SIG-M5 treated with dmso at 0.1 percent for 504 hours (cell line): ENCODE measurements around the gene P3H4.

ENCODE experiments used
- DNase-seq: peaks from one replicate; lab custom pipeline; 2025; ENCODE audit not compliant: unreplicated experiment; lab: John Stamatoyannopoulos, UW

Gene P3H4

DNA sequence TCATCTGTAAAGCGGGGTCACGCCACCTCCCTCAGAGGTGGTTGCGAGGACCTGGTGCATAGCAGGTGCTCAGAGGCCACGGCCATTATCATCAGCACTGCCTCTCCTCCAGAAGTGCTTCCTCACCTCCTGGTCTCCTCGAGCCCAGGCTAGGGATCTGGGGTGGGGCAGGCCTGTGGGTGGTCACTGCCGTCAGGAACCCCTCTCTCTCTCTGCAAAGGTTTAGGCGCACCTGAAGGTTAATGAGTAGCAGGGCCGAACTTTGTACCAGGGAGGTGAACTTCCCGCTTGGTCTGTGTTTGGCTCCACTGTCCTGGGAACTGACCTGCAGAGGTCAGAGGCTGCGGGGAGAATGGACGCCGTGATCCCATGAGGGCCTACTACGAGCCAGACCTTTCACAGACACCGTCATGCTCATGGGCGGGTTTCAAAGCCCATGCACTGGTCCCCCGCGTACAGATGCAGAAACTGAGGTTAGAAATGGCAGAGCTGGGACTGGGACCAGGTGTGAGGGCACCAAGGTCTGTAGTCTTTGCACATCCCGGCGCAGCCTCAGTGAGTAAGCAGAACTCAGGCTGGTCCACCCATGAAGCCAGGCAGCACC, 39.1 kb downstream of the P3H4 start:
- DNase-seq: no peak

- peak; percentile 27 for DNase-seq
Observed at GRCh38 chr17:41772218-41772585, 39.5 kb downstream of the P3H4 start.

DNA sequence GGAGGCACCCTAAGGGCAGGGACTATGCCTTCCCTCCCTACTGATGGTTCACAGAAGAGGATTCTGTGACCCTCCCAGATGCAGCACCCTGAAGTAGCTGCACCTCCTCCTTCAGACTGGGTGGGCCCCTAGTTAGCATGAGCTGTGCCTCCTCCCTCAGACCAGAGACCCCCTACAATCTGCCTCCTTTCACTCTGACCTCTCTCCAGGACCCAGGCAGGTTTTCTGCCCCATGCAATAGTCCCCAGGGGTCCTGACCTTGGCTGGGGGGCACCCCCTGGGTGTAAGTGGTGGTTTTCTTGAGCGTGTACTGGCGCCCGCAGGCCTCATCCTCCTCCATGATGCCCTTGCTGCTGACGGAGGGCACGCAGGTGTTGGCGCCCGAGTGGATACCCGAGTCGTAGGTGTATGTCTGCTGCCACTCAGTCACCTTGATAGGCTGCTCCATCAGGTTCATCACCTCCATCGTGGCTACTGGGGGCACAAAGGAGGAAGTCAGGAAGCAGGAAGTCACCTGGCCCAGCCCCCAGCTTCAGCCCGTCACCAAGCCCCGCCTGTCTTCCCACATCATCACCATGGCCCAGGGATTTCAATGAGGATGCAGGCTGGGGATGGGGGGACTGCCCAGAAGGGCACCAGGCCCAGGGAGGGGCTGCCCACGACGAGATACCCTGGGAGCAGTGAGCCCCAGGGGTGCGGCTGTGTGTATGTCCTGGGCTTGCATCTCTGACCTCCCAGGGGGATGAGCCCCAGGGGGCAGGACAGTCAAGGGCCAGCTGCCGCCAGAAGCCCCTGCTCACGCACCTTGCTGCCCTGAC, 40.2 kb downstream of the P3H4 start:
- DNase-seq: no peak

DNA sequence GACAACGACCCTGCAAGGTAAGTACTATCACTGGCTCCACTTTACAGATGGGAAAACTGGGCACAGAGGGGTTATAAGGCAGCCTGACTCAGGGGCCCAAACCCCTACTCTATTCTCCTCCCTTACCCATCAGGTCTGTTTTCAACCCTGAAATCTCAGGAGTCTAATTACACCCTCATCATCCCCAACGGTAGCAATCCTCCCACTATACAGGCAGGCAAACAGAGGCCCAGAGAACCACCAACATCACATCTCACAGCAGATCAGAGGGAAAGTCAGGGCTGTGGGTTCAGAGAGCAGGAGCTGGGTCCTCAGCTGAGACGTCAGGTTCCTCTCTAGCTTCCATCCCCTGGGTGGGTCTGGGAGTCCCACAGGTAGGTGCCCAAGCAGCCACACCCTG, 41.8 kb downstream of the P3H4 start:
- DNase-seq: no peak

- no peak for DNase-seq
Observed at GRCh38 chr17:41769346-41769862, 42.3 kb downstream of the P3H4 start.

DNA sequence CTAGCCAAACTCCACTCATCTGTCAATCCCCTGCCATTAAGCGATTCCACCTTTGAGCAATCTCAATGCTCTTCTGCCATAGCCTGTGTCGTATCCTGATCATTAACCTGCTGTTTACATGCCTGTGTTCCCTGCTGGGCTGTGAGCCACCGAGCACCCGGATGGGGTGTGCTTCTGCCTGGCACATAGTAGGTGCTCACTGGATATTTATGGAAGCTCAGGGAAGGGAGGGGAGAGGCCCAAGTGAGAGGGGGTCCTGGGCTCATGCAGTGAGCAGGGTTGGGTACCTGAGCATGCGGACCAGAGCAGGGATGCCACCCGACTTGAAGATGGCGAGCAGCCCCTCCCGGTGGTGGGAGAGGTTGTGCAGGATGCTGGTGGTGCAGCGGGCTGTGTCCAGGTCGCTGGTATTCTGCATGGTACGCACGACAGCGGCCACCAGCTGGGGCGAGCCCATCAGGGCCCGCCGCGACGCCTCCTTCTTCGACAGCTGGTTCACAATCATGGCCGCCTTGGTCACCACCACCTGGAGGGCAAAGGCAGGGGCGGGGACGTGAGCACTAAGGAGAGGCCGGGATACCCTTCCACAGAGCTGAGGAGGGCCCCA, 43.0 kb downstream of the P3H4 start:
- no peak for DNase-seq

DNA sequence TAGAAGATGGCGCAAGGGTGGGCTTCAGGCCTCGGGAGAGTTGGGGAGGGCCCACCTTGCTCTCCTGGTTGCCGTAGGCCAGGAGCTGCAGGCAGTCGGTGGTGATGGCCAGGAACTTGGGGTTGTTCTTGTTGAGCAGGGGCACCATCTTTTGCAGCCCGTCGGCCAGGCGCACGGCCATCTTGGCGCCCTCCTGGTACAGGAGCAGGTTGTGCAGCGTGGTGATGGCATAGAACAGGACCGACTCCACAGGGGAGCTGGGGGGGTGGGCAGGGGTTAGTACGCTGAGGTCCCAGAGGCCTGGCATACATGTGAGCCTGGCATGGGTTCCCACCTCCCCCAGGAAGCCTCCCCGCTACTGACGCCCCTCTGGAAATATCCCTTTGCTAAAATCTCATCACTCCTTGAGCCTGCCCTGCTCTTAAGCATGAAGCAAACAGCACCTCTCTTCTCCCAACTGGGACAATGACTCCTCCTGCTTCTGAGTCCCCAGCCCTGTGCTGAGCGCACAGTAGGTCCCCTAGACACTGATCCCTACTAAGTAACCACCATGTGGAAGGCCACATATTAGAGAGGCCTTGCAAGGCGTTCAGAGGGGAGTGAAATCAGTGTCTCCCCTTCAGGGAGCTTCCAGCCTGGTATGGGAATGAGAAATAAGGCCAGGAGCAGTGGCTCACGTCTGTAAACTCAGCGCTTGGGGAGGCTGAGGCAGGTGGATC, 44.3 kb downstream of the P3H4 start:
- no peak for DNase-seq

GRCh38 chr17:41766135-41766534, 45.6 kb downstream of the P3H4 start:
- no peak for DNase-seq

- DNase-seq: no peak
Observed at GRCh38 chr17:41763327-41763726, 48.4 kb downstream of the P3H4 start.

DNA sequence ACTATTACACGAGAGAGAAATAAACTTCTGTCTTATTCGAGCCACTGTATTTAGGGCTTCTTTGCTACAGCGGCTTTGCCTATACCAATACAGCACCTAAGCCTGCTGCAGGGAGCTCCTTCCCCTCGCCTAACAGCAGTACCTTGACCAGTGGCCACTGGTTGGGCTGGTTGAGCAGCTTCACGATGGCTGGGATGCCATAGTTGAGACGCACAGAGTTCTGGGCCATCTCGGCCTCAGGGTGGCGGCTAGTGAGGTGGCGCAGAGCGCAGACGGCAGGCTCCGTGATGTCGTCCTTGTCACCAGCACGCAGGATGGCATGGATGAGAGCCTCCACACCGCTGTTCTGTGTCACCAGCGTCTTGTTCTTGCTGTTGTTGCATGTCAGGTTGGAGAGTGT, 48.9 kb downstream of the P3H4 start:
- no peak for DNase-seq

DNA sequence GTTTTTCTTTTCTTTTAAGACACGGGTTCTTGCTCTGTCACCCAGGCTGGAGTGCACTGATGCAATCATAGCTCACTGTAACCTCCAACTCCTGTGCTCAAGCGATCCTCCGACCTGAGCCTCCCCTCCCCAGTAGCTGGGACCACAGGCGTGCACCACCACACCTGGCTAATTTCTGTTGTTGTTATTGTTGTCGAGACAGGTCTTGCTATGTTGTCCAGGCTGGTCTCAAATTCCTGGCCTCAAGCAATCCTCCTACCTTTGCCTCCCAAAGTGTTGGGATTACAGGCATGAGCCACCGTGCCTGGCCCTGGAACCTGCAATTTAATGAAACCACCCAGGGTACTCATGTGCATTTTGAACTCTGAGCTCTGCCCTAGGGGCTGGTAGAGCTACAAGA, 49.4 kb downstream of the P3H4 start:
- DNase-seq: no peak

GRCh38 chr17:41760878-41761277, 50.9 kb downstream of the P3H4 start:
- no peak for DNase-seq

GRCh38 chr17:41758601-41759000, 53.1 kb downstream of the P3H4 start:
- no peak for DNase-seq

- DNase-seq: no peak
Observed at GRCh38 chr17:41754066-41754465, 57.7 kb downstream of the P3H4 start.
